Ishikawa (cell line): ENCODE results near the gene PARD3.

Experiments
- CREB1 ChIP-seq: IDR thresholded peaks from 2 replicates; pipeline ENCODE4 v1.6.1; 2012; ENCODE audit warnings: low read depth
- EP300 ChIP-seq: IDR thresholded peaks from 2 replicates; pipeline ENCODE4 v1.6.1; 2012; ENCODE audit warnings: borderline replicate concordance
- FOXM1 ChIP-seq: IDR thresholded peaks from 2 replicates; pipeline ENCODE4 v1.6.1; 2012; ENCODE audit warnings: low read depth, borderline replicate concordance
- RAD21 ChIP-seq: IDR thresholded peaks from 2 replicates; pipeline ENCODE4 v1.6.1; 2012; ENCODE audit warnings: low read depth
- TAF1 ChIP-seq: IDR thresholded peaks from 2 replicates; pipeline ENCODE4 v1.6.1; 2012; ENCODE audit warnings: low read depth, mild to moderate bottlenecking
- TF ChIP-seq, protein P1 (sequence below): IDR thresholded peaks from 2 replicates; pipeline ENCODE4 v1.6.1; 2012; ENCODE audit warnings: low read depth, mild to moderate bottlenecking

GRCh38 chr10:34134602-34135001 lies 680.5 kb downstream of the PARD3 start:
- TF ChIP-seq RAD21 = no peak
- TF ChIP-seq EP300 = no peak
- no peak for TF ChIP-seq CREB1
- TF ChIP-seq FOXM1 = no peak
- no peak for TF ChIP-seq TAF1
- TF ChIP-seq, protein P1, sequence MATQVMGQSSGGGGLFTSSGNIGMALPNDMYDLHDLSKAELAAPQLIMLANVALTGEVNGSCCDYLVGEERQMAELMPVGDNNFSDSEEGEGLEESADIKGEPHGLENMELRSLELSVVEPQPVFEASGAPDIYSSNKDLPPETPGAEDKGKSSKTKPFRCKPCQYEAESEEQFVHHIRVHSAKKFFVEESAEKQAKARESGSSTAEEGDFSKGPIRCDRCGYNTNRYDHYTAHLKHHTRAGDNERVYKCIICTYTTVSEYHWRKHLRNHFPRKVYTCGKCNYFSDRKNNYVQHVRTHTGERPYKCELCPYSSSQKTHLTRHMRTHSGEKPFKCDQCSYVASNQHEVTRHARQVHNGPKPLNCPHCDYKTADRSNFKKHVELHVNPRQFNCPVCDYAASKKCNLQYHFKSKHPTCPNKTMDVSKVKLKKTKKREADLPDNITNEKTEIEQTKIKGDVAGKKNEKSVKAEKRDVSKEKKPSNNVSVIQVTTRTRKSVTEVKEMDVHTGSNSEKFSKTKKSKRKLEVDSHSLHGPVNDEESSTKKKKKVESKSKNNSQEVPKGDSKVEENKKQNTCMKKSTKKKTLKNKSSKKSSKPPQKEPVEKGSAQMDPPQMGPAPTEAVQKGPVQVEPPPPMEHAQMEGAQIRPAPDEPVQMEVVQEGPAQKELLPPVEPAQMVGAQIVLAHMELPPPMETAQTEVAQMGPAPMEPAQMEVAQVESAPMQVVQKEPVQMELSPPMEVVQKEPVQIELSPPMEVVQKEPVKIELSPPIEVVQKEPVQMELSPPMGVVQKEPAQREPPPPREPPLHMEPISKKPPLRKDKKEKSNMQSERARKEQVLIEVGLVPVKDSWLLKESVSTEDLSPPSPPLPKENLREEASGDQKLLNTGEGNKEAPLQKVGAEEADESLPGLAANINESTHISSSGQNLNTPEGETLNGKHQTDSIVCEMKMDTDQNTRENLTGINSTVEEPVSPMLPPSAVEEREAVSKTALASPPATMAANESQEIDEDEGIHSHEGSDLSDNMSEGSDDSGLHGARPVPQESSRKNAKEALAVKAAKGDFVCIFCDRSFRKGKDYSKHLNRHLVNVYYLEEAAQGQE = no peak
